Breast epithelium (tissue), 4 donors: ENCODE results near the gene NNT. TPM values are rescaled to one million over a fixed set of nuclear protein-coding genes. Genes with fewer than 3 reads are reported as not detected.
"Not testable (repeated sequence)": the region's sequence is repeated elsewhere in the genome, so short reads cannot be mapped to it uniquely, and the experiment has no call there.

Source experiments
- DNase-seq, 2 donors: peaks; one replicate each; pipeline ENCODE4 v3.0.0-alpha.2; 2019; ENCODE audit warnings: low spot score in 2 of 2
- H3K27ac ChIP-seq, 2 donors: fragments of 200-600 bp; sonication (generic) in 1 of 2; one replicate each; pipeline ENCODE4 v1.5.1; 2016 to 2019; ENCODE audit warnings: mild to moderate bottlenecking in 1 of 2
- H3K27me3 ChIP-seq, 2 donors: fragments of 200-600 bp; sonication (generic) in 1 of 2; one replicate each; pipeline versions ENCODE4 v1.5.1 to v1.6.0; 2017 to 2019; ENCODE audit warnings: control low read depth in 1 of 2, mild to moderate bottlenecking in 1 of 2
- H3K36me3 ChIP-seq: fragments of 200-600 bp; one replicate; pipeline ENCODE4 v1.5.1; 2019
- H3K4me1 ChIP-seq, 2 donors: fragments of 200-600 bp; sonication (generic); one replicate each; pipeline ENCODE4 v1.5.1; 2016 to 2019; ENCODE audit warnings: control low read depth in 1 of 2
- H3K4me3 ChIP-seq, 3 donors: fragments of 200-600 bp; sonication (generic); 1 replicate in 2 of 3; 2 replicates in 1 of 3; pipeline ENCODE4 v1.5.1; 2016 to 2019; ENCODE audit warnings: mild to moderate bottlenecking in 3 of 3, moderate library complexity in 2 of 3
- H3K9me3 ChIP-seq, 2 donors: fragments of 200-600 bp; sonication (generic) in 1 of 2; one replicate each; pipeline ENCODE4 v1.5.1; 2016 to 2019; ENCODE audit warnings: control low read depth in 1 of 2
- POLR2A ChIP-seq: fragments of 450-650 bp; IDR thresholded peaks from one replicate; pipeline ENCODE4 v1.6.1; 2016; ENCODE audit warnings: antibody characterized with exemption, mild to moderate bottlenecking, moderate library complexity
- POLR2AphosphoS5 ChIP-seq, 3 donors: sonication (generic); formaldehyde crosslinking; IDR thresholded peaks; one replicate each; pipeline ENCODE4 v1.6.1; 2017; ENCODE audit warnings: antibody characterized with exemption in 3 of 3
- intact Hi-C: fragments of 100-400 bp; cut with DNase I; formaldehyde crosslinking; loops from one replicate; pipeline ENCODE4 v1.15.1; 2023; ENCODE audit warnings: low total_unique reads
- total RNA-seq, 3 donors: library from RNA; depleted of rRNA; stranded (reverse); fragments of >200 nt; gene quantifications; one replicate each; pipeline ENCODE4 v1.1.0, GENCODE V29; 2016
- TF ChIP-seq, protein P1 (sequence below), 3 donors: fragments of 450-650 bp; IDR thresholded peaks; one replicate each; pipeline ENCODE4 v1.5.1; 2016 to 2017; ENCODE audit warnings: antibody characterized with exemption in 3 of 3, mild to moderate bottlenecking in 3 of 3, moderate library complexity in 3 of 3

The NNT gene
- total RNA-seq, 3 donors from 2014 or later, result 30.2 to 137 (median 39.2) TPM

DNA sequence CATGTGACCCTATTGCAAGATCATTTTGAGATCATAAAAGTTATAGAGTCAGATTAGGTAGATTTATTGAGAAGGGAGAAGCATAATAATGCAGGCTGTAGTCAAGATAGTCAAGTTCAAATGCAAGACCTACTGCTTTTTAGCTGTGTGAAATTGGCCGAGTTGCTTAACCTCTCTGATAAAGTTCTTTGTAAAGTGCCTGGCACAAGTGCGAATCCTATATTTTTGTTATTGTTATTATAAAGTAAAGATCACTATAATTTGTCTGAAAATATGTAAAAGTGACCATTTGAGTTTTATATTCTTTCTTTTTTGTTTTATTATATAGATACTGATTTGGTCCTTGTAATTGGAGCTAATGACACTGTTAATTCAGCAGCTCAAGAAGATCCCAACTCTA lies 99.3 kb downstream of the NNT start:
- no peak for DNase-seq
- TF ChIP-seq POLR2AphosphoS5 (IDR thresholded peaks at IDR 0.05) (no peak), POLR2A (no peak)
- TF ChIP-seq, protein P1, sequence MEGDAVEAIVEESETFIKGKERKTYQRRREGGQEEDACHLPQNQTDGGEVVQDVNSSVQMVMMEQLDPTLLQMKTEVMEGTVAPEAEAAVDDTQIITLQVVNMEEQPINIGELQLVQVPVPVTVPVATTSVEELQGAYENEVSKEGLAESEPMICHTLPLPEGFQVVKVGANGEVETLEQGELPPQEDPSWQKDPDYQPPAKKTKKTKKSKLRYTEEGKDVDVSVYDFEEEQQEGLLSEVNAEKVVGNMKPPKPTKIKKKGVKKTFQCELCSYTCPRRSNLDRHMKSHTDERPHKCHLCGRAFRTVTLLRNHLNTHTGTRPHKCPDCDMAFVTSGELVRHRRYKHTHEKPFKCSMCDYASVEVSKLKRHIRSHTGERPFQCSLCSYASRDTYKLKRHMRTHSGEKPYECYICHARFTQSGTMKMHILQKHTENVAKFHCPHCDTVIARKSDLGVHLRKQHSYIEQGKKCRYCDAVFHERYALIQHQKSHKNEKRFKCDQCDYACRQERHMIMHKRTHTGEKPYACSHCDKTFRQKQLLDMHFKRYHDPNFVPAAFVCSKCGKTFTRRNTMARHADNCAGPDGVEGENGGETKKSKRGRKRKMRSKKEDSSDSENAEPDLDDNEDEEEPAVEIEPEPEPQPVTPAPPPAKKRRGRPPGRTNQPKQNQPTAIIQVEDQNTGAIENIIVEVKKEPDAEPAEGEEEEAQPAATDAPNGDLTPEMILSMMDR (IDR thresholded peaks at IDR 0.05), result no peak
- Histone ChIP-seq H3K9me3 (no peaks in the 10 kb centered on the region), H3K27ac (no peak overlapping the region), H3K36me3 (peaks cover 7% of the 10 kb centered on the region), H3K4me3 (no peak overlapping the region), H3K27me3 (no peaks in the 10 kb centered on the region), H3K4me1 (no peaks in the 10 kb centered on the region)
- intact Hi-C loops, result no loop called here

DNA sequence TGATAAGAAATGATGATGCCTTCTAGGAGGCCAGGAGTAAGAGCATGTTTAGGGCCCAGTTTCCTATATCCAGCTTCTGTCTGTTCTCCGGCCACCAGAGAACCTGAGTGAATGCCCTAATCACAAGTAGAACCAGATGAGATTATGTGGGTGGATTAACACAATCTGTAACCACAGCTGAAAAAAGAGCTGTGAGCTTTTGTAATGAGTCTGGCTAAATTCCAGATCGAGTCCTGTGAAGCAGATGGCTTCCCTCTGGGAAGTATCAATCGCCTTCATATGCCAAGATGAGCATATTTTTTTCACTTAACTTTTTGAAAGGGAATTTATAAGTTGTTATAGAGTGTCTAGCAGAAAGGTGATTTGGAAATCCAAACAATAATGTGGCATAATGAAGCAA lies 99.8 kb downstream of the NNT start:
- no peak for DNase-seq
- H3K36me3 ChIP-seq, result peaks cover 7% of the 10 kb centered on the region
- no peaks in the 10 kb centered on the region for H3K27me3 ChIP-seq
- no peak overlapping the region for H3K4me3 ChIP-seq
- no peaks in the 10 kb centered on the region for H3K4me1 ChIP-seq
- intact Hi-C loops, result no loop called here
- H3K27ac ChIP-seq, result no peak overlapping the region
- TF ChIP-seq POLR2A, result no peak
- TF ChIP-seq POLR2AphosphoS5 (IDR thresholded peaks at IDR 0.05), result no peak
- TF ChIP-seq, protein P1 (IDR thresholded peaks at IDR 0.05), result no peak
- no peaks in the 10 kb centered on the region for H3K9me3 ChIP-seq

DNA sequence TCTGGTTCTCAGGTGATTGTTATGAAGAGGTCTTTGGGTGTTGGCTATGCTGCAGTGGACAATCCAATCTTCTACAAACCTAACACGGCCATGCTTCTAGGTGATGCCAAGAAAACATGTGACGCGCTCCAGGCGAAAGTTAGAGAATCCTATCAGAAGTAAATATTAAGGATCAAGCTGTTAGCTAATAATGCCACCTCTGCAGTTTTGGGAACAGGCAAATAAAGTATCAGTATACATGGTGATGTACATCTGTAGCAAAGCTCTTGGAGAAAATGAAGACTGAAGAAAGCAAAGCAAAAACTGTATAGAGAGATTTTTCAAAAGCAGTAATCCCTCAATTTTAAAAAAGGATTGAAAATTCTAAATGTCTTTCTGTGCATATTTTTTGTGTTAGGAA lies 101.3 kb downstream of the NNT start:
- H3K9me3 ChIP-seq, result no peaks in the 10 kb centered on the region
- intact Hi-C loops, result no loop called here
- H3K27ac ChIP-seq, result no peak overlapping the region
- H3K27me3 ChIP-seq, result no peaks in the 10 kb centered on the region
- no peak for DNase-seq
- TF ChIP-seq POLR2A (no peak), POLR2AphosphoS5 (IDR thresholded peaks at IDR 0.05) (no peak)
- peaks cover 7% of the 10 kb centered on the region for H3K36me3 ChIP-seq
- no peak overlapping the region for H3K4me3 ChIP-seq
- no peaks in the 10 kb centered on the region for H3K4me1 ChIP-seq

DNA sequence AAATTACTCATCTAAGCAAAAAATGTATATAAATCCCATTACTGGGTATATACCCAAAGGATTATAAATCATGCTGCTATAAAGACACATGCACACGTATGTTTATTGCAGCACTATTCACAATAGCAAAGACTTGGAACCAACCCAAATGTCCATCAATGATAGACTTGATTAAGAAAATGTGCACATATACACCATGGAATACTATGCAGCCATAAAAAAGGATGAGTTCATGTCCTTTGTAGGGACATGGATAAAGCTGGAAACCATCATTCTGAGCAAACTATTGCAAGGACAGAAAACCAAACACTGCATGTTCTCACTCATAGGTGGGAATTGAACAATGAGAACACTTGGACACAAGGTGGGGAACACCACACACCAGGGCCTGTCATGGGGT lies 103.6 kb downstream of the NNT start:
- DNase-seq, H3K27ac ChIP-seq, H3K4me1 ChIP-seq, H3K9me3 ChIP-seq, H3K27me3 ChIP-seq, H3K36me3 ChIP-seq, H3K4me3 ChIP-seq, intact Hi-C loops: not testable (repeated sequence)

DNA sequence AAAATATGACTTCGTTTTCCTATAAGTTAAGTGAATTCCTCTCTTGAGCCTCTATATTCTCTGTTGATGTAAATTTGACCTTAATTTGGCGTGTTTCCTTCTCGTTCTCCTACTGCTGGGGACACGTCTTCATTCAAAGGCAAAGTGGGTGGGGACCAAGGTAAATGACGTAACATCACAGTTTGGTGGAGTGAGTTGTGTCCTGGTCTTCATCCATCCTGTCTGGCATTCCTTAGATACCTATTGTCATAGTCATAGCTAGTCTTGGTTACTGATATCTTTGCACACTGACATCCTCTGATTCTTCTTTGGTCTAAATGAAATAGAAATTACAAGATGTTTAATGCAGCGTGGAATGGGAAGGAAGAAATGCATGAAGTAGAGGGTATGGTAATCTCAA lies 108.5 kb downstream of the NNT start:
- Histone ChIP-seq H3K36me3 (no peaks in the 10 kb centered on the region), H3K27ac (no peak overlapping the region), H3K4me1 (no peaks in the 10 kb centered on the region), H3K4me3 (no peak overlapping the region), H3K27me3 (no peaks in the 10 kb centered on the region), H3K9me3 (no peaks in the 10 kb centered on the region)
- TF ChIP-seq POLR2AphosphoS5 (IDR thresholded peaks at IDR 0.05), result no peak
- intact Hi-C loops, result no loop called here
- DNase-seq, result no peak

DNA sequence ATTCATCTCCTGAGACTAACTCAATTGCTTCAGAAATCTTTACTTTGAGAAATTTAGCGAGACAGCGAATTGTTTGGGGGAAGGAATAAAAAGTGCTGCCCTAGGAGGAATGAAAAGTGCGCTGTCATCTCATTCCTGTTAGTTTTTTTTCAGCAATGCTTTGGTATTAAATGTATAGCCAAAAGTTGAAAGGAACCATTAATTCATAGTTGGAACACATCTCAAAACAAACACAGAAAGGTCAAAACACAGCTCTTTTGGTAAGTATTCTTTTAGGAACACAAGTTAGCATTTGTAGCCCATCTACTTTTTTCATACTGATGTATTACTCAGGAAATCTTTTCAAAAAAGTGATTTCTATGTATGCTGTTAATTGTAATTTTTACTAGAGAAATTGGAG lies 109.1 kb downstream of the NNT start:
- no peak overlapping the region for H3K27ac ChIP-seq
- no peaks in the 10 kb centered on the region for H3K9me3 ChIP-seq
- H3K27me3 ChIP-seq, result no peaks in the 10 kb centered on the region
- no peaks in the 10 kb centered on the region for H3K36me3 ChIP-seq
- intact Hi-C loops, result no loop called here
- no peak for DNase-seq
- no peaks in the 10 kb centered on the region for H3K4me1 ChIP-seq
- TF ChIP-seq, protein P1 (IDR thresholded peaks at IDR 0.05), result no peak
- TF ChIP-seq POLR2A, result no peak
- TF ChIP-seq POLR2AphosphoS5 (IDR thresholded peaks at IDR 0.05), result no peak
- H3K4me3 ChIP-seq, result no peak overlapping the region

DNA sequence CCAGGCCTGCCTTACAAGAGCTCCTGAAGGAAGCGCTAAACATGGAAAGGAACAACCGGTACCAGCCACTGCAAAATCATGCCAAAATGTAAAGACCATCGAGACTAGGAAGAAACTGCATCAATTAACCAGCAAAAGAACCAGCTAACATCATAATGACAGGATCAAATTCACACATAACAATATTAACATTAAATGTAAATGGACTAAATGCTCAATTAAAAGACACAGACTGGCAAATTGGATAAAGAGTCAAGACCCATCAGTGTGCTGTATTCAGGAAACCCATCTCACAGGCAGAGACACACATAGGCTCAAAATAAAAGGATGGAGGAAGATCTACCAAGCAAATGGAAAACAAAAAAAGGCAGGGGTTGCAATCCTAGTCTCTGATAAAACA lies 116.8 kb downstream of the NNT start:
- H3K27me3 ChIP-seq, H3K36me3 ChIP-seq, H3K27ac ChIP-seq, H3K4me3 ChIP-seq, intact Hi-C loops, DNase-seq, H3K9me3 ChIP-seq, H3K4me1 ChIP-seq: not testable (repeated sequence)
